Pancreas (tissue), 10 donors: ENCODE results near the gene IQCK. TPM values are rescaled to one million over a fixed set of nuclear protein-coding genes. Genes with fewer than 3 reads are reported as not detected.

Experiments used
- ATAC-seq, 4 donors: fragments of 200-7000 bp; cut with Tn5 transposase; one replicate each; pipeline versions ENCODE4 v1.8.0 to v1.9.1; 2020; ENCODE audit warnings: mild to moderate bottlenecking in 4 of 4, moderate library complexity in 4 of 4
- DNase-seq, 6 donors: peaks; one replicate each; pipeline ENCODE4 v3.0.0-alpha.2; 2020
- FAIRE-seq: peaks from 2 replicates; lab custom pipeline; 2012; peaks lifted over from hg19 to GRCh38; lab: Jason Lieb, UNC
- H3K27ac ChIP-seq, 4 donors: fragments of 200-600 bp; sonication (generic); 1 replicate in 3 of 4; 2 replicates in 1 of 4; pipeline versions ENCODE4 v1.5.0 to v1.8.0; 2020
- H3K27me3 ChIP-seq, 4 donors: fragments of 200-600 bp; one replicate each; pipeline ENCODE4 v1.8.0; 2021
- H3K36me3 ChIP-seq, 3 donors: fragments of 200-600 bp; sonication (generic) in 1 of 3; one replicate each; pipeline versions ENCODE4 v1.5.0 to v1.8.0; 2020 to 2021
- H3K4me1 ChIP-seq, 3 donors: fragments of 200-600 bp; one replicate each; pipeline ENCODE4 v1.8.0; 2021
- H3K4me3 ChIP-seq, 4 donors: fragments of 200-600 bp; sonication (generic) in 2 of 4; one replicate each; pipeline versions ENCODE4 v1.5.0 to v1.8.0; 2020 to 2021
- H3K9me3 ChIP-seq, 4 donors: fragments of 200-600 bp; one replicate each; pipeline ENCODE4 v1.8.0; 2021
- WGBS, 2 donors: extraction: QIAGEN DNeasy Blood & Tissue Kit; methylation state at CpG; one replicate each; pipeline ENCODE4 v1.1.7; 2013; 5-methylcytosine and 5-hydroxymethylcytosine counted together
- intact Hi-C, 3 donors: fragments of 100-400 bp; cut with DNase I; formaldehyde crosslinking; loops; one replicate each; pipeline versions ENCODE4 v1.11.1 to v1.14.2; 2022
- polyA plus RNA-seq, 2 donors: library from polyadenylated mRNA; stranded (reverse); fragments of 200-250 nt; gene quantifications; one replicate each; pipeline ENCODE4 v1.2.3, GENCODE V29; 2013
- total RNA-seq, 6 donors: library from RNA; stranded (reverse); fragmentation: NEBNext Ultra II Directional in 4 of 6; extraction: Animal tissue kit (Norgen Biotek cat#: 25700) in 4 of 6; gene quantifications; one replicate each; pipeline versions ENCODE4 v1.2.1 to v1.2.4, GENCODE V29; 2021 to 2023
- TF ChIP-seq, protein P1 (sequence below), 4 donors: fragments of 200-600 bp; sonication (generic) in 3 of 4; IDR thresholded peaks; one replicate each; pipeline versions ENCODE4 v1.5.0 to v1.8.0; 2021; ENCODE audit warnings: antibody characterized with exemption in 4 of 4
- donor health status: healthy with polysubstance abuse.
- donor health status: DM: no; HTN: no; CAD: no; lungs with moderate emphysema.
- donor health status: DM: no; HTN: no; CAD: no.
- donor health status: control.
- donor health status: control.
- donor health status: Bipolar disorder and iron deficiency.
- donor health status: DM: yes; HTN: yes; CAD: no.
- donor health status: DM: no; HTN: no; CAD: no.
- donor health status: DM: no; HTN: no; CAD: no.
- donor health status: DM: yes; HTN: yes; CAD: no.

The IQCK gene
- total and polyA plus RNA-seq, 8 donors: 6.7 to 15.5 (median 10.9) TPM

DNA sequence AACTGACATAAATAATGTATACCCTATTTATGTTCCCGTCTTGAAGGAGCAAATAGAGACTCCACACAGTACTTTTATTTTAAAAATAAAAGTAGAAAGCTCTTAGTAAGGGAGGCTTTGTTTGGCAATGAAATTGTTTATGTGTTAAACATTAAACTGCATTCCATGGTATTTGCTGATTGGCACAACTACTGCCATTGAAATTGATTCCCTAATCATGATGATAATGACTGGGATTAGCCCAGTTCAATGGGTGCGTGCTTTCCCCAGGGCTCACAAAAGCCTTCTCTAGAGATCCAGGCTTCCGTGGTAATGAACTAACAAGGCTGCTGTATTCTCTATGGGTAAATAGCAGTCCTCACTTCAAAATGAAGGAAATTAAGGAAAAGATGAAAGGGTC lies 99.1 kb downstream of the IQCK start:
- H3K27ac ChIP-seq: peak overlapping the region in 2 of 4 donors; percentile 34 to 38
- FAIRE-seq: no peak
- intact Hi-C loops: loop anchor here in 1 of 3 donors (10.0 kb wide), 1 partner anchor 102 kb away; the partner anchor contains the start of genes IQCK and KNOP1

DNA sequence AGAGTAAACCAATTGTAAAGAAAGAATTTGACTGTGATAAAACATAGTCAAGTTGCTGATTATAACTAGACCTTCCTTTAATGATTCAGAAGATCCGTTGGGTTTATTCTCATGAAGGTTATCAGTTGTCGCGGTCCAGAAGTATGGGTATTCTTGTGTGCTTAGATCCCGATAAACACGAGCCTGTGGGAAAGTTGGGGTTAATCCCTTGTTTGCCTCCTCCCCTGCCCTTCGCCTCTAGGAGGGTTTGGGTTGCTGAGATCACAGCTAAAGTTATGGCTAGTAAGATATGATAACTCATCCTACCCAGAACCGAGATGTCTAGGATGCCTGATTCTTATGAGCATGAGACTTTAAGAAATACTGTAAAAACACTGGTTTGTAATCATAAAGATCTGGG lies 99.8 kb downstream of the IQCK start:
- no peaks in the 10 kb centered on the region for H3K27me3 ChIP-seq
- H3K4me3 ChIP-seq: no peak overlapping the region
- 85 to 89% methylated on average over 7 of the region's 7 CpGs for WGBS, 2 donors
- H3K36me3 ChIP-seq: no peaks in the 10 kb centered on the region
- H3K27ac ChIP-seq: no peak overlapping the region
- TF ChIP-seq, protein P1, sequence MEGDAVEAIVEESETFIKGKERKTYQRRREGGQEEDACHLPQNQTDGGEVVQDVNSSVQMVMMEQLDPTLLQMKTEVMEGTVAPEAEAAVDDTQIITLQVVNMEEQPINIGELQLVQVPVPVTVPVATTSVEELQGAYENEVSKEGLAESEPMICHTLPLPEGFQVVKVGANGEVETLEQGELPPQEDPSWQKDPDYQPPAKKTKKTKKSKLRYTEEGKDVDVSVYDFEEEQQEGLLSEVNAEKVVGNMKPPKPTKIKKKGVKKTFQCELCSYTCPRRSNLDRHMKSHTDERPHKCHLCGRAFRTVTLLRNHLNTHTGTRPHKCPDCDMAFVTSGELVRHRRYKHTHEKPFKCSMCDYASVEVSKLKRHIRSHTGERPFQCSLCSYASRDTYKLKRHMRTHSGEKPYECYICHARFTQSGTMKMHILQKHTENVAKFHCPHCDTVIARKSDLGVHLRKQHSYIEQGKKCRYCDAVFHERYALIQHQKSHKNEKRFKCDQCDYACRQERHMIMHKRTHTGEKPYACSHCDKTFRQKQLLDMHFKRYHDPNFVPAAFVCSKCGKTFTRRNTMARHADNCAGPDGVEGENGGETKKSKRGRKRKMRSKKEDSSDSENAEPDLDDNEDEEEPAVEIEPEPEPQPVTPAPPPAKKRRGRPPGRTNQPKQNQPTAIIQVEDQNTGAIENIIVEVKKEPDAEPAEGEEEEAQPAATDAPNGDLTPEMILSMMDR (IDR thresholded peaks at IDR 0.05): no peak
- ATAC-seq (no peak), DNase-seq (no peak), FAIRE-seq (no peak)
- intact Hi-C loops: loop anchor here in 1 of 3 donors (10.0 kb wide), 1 partner anchor 103 kb away; the partner anchor contains the start of genes IQCK and KNOP1
- H3K4me1 ChIP-seq: peaks cover 8 to 14% (median 12%) of the 10 kb centered on the region in 3 donors
- H3K9me3 ChIP-seq: no peaks in the 10 kb centered on the region

More for the DNA sequence above, 99.1 kb downstream of the IQCK start:
- H3K27me3 ChIP-seq: no peaks in the 10 kb centered on the region
- H3K36me3 ChIP-seq: no peaks in the 10 kb centered on the region
- H3K4me1 ChIP-seq: peaks cover 8 to 14% (median 12%) of the 10 kb centered on the region in 3 donors
- WGBS, 2 donors: 15 to 21% methylated on average over 3 of the region's 3 CpGs
- TF ChIP-seq, protein P1 (IDR thresholded peaks at IDR 0.05): no peak
- DNase-seq (no peak), ATAC-seq (peak in 3 of 4 donors; percentile 35 to 72 (median 65))
- no peaks in the 10 kb centered on the region for H3K9me3 ChIP-seq
- H3K4me3 ChIP-seq: no peak overlapping the region

DNA sequence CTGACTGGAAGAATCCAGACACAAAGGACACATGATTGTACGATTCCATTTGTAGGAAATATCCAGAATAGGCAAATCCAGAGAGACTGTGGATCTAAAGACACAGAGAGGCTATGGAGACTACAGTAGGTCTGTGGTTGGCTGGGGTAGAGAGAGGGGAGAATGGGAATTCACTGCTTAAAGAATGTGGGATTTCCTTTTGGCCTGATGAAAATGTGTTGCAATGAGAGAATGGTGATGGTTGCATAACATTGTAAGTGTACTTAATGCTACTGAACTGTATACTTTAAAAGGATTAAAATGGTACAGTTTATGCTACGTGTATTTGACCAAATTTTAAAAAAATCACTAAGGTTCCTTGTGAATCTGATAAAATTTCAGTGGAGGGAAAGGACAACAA lies 104.5 kb downstream of the IQCK start:
- TF ChIP-seq, protein P1 (IDR thresholded peaks at IDR 0.05): no peak
- no peaks in the 10 kb centered on the region for H3K27me3 ChIP-seq
- H3K9me3 ChIP-seq: no peaks in the 10 kb centered on the region
- no peak overlapping the region for H3K4me3 ChIP-seq
- no peak overlapping the region for H3K27ac ChIP-seq
- intact Hi-C loops: no loop called here
- 89 to 98% methylated on average over 2 of the region's 2 CpGs for WGBS, 2 donors
- DNase-seq (no peak), FAIRE-seq (no peak), ATAC-seq (no peak)
- peaks cover under 1 to 3% (median 2%) of the 10 kb centered on the region in 3 donors for H3K4me1 ChIP-seq
- no peaks in the 10 kb centered on the region for H3K36me3 ChIP-seq

DNA sequence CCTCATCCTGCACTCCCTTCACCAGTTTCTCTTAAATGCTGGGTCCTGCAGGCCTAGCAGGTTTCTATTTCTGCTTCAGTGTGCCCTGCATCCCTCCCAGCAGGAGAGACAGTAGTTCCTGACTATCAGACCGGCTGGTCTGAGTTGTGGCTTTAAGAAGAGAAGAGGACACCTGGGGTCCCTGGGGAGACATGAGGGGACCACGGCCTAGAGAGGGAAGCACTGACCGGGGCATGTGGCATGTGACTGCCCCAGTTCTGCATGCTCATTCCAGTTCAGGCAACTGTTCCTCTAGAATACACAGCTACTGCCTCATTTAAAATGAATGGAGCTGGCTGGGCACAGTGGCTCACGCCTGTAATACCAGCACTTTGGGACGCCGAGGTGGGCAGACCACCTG lies 105.3 kb downstream of the IQCK start:
- WGBS, 2 donors: 91 to 93% methylated on average over 6 of the region's 6 CpGs
- no peak for FAIRE-seq
- DNase-seq: no peak

DNA sequence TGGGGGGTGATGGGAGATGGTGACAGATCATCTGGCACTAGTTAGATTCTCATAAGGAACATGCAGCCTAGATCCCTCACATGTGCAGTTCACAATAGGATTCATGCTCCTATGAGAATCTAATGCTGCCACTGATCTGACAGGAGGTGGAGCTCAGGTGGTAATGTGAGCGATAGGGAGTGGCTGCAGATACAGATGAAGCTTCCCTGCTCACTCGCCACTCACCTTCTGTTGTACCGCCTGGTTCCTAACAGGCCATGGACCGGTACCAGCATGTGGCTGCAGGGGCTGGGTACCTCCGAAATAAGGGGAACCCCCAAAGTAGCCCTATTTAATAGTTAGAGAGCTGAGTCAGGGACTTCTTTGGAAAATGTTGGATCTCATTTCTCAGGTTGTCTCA lies 106.1 kb downstream of the IQCK start:
- Histone ChIP-seq H3K27me3 (no peaks in the 10 kb centered on the region), H3K4me3 (no peak overlapping the region), H3K4me1 (no peaks in the 10 kb centered on the region), H3K27ac (no peak overlapping the region), H3K9me3 (no peaks in the 10 kb centered on the region), H3K36me3 (no peaks in the 10 kb centered on the region)
- TF ChIP-seq, protein P1 (IDR thresholded peaks at IDR 0.05): no peak
- no peak for FAIRE-seq
- DNase-seq: no peak
- ATAC-seq: no peak
- intact Hi-C loops: no loop called here
- WGBS, 2 donors: 91 to 97% methylated on average over 5 of the region's 5 CpGs

More for the DNA sequence above, 105.3 kb downstream of the IQCK start:
- no peaks in the 10 kb centered on the region for H3K4me1 ChIP-seq
- H3K27ac ChIP-seq: no peak overlapping the region
- TF ChIP-seq, protein P1 (IDR thresholded peaks at IDR 0.05): no peak
- no peaks in the 10 kb centered on the region for H3K27me3 ChIP-seq
- no peak for ATAC-seq
- H3K36me3 ChIP-seq: no peaks in the 10 kb centered on the region
- intact Hi-C loops: no loop called here
- H3K4me3 ChIP-seq: no peak overlapping the region
- no peaks in the 10 kb centered on the region for H3K9me3 ChIP-seq
